Transverse colon (tissue), 4 donors: ENCODE measurements around the gene RGS4.

Experiments used
- CTCF ChIP-seq, 5 experiments: fragments of 200-600 bp in 3 of 5; fragments of 450-650 bp in 2 of 5; sonication (generic) in 3 of 5; IDR thresholded peaks; 1 replicate in 2 of 5; 2 replicates in 3 of 5; pipeline ENCODE4 v1.5.1; 2016 to 2017; ENCODE audit warnings: antibody characterized with exemption in 5 of 5, inconsistent platforms in 3 of 5, mild to moderate bottlenecking in 2 of 5, moderate library complexity in 1 of 5
- EP300 ChIP-seq: sonication (generic); formaldehyde crosslinking; IDR thresholded peaks from one replicate; pipeline ENCODE4 v1.6.1; 2017; ENCODE audit warnings: antibody characterized with exemption, low read depth
- POLR2A ChIP-seq: fragments of 450-650 bp; IDR thresholded peaks from one replicate; pipeline ENCODE4 v1.6.1; 2016; ENCODE audit warnings: antibody characterized with exemption, mild to moderate bottlenecking, moderate library complexity
- POLR2AphosphoS5 ChIP-seq, 3 donors: sonication (generic); formaldehyde crosslinking; IDR thresholded peaks; one replicate each; pipeline ENCODE4 v1.6.1; 2016; ENCODE audit warnings: antibody characterized with exemption in 3 of 3

- TF ChIP-seq POLR2A (no peak), CTCF (IDR thresholded peaks at IDR 0.05) (no peak), POLR2AphosphoS5 (IDR thresholded peaks at IDR 0.05) (no peak), EP300 (no peak)
Measured at GRCh38 chr1:163076981-163077761, 8.0 kb downstream of the RGS4 start.
